GM19023 (cell line): ENCODE data around the gene CCSER1.
"Not testable (repeated sequence)": the region's sequence is repeated elsewhere in the genome, so short reads cannot be mapped to it uniquely, and the experiment has no call there.

Experiments
- ATAC-seq: cut with Tn5 transposase; IDR thresholded peaks from one replicate; pipeline ENCODE4 v1.9.1; 2021; ENCODE audit warnings: mild to moderate bottlenecking, moderate library complexity; ENCODE audit not compliant: unreplicated experiment

CCSER1 gene

DNA sequence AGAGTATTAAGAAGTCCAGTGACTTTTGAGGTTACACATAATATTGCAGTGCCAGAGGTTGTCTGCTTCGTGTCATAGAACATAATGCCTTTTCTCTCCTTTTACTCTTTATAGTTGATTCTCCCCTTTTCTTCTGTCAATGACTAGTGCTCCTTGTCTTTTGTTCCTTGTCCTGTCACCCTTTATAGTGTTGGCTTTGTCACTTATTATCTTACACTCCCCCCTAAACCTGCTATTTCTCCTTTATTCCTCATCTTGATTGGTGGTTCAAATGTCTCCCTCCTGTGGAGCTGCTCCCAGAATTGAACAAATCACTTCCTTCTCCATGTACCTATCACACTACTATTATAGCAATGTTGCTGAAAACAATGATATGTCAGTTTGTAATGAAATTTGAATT is 1320.0 kb downstream of the CCSER1 start:
- no peak for ATAC-seq

DNA sequence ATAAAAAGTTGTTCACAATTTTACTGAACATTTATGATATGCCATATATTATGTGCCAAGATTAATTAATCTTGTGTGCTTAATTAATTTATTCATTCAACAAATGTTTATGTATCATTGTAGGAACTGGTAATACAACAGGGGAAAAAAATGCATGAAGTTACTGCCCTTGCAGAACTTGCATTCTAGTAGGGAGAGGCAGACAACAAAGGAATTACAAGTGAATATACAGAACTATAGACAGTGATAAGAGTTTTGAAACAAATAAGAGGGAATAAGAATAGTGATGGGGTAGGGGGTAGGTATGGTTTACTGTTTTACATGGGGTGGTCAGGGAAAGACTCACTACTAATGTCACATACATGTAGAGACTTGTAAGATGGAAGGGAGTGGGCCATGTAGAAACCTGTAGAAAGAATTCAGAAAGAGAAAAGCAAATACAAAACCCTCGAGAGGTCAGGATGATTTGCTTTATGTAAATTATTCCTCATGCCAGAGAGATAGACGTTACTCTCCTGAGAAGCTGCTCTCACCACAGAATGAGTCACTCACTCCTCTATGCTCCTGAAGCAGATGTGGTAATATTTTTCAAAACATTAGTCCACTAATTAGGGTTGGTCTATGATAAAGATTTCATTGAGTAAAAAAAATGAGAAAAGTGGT is 1321.6 kb downstream of the CCSER1 start:
- no peak for ATAC-seq

DNA sequence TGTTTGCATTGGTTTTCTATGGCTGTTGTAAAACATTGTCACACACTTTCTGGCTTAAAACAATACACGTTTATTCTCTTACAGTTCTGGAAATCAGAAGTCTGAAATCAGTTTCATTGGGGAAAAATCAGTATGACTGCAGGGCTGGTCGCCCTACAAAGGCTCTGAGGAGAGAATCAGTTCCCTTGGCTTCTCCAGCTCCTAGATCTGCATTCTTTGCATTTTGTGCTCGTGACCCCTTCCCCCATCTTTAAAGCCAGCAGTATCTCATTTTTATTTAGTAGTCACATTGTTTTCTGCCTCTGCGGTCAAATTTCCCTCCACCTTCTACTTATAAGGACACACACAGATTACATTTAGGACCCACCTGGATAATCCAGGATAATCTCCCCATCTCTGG is 1326.9 kb downstream of the CCSER1 start:
- no peak for ATAC-seq

DNA sequence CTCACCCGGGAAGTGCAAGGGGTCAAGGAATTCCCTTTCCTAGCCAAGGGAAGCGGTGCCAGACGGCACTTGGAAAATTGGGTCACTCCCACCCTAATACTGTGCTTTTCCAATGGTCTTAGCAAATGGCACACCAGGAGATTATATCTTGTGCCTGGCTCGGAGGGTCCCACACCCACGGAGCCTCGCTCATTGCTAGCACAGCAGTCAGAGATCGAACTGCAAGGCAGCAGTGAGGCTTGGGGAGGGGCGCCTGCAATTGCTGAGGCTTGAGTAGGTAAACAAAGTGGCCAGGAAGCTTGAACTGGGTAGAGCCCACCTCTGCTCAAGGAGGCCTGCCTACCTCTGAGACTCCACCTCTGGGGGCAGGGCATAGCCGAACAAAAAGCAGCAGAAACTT is 1335.4 kb downstream of the CCSER1 start:
- not testable (repeated sequence) for ATAC-seq

DNA sequence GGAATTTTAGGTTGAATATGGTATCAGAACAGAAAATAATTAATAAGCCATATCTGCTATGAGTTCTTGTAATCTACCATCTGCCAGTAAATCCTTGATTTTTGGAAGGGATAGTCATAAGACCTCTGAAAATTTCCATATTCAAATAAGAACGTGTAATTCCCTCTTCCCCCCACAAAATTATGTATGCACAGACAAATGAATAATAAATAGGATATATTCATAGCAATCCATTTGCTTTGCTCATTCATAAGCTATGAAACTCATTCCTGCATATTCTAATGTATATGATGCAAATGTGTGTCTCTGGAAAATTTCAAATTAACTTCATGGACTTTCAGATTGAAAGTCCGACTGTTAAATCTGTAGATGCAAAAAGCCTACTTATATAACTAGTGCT is 1343.5 kb downstream of the CCSER1 start:
- no peak for ATAC-seq

DNA sequence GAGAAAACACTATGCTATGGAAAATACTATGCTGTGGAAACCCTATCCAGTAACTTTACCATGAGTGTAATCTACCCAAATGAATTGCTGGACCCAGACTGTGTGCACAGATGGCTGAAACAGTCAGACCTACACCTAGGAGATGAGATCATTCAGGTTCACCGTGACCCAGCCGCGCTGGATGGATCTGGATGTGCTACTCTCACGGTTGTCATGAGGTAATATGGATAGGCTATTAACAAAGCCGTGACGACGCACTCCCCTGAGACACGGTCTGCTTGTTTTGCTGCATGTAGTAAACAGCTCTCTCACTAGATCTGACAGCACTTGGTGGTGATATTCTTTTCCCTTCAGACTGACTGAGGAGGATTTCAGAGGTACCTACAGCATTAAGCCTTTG is 1344.1 kb downstream of the CCSER1 start:
- no peak for ATAC-seq

DNA sequence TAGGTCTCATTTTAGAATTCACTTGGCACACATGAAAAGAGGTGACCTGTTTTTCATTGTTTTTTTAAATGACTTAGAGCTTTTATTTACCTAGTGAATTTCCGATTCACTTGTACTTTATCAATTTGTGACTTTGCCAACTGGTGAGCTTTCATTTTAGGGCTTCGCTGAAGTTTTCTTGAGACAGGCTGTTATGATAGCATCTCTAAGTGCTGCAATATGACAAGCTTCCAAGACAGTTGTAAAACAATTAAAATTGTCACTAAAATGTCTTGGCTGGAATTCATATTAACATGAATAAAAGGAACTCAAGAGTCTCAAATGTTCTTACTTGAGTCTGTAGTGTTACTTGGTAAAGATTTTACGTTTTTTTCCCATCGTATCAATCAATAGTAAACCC is 1344.9 kb downstream of the CCSER1 start:
- ATAC-seq: no peak

DNA sequence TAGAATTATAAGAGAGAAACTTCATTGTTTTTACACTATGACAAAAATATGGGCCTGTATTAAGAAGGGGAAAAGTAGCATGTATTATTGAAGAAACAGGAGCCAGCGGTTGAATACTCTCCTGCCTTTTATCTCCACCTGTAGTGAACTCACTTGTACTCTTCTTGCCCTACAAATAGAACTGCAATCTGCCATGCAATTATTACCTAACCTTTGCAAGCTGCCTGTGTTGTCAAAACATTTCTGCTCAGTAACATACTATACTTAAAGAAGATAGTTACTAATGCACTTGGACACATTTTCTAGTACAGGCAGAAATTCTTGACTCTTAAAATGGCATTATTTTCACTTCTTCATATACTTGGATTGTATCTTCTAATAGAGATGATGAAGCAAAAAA is 1358.2 kb downstream of the CCSER1 start:
- ATAC-seq: no peak

DNA sequence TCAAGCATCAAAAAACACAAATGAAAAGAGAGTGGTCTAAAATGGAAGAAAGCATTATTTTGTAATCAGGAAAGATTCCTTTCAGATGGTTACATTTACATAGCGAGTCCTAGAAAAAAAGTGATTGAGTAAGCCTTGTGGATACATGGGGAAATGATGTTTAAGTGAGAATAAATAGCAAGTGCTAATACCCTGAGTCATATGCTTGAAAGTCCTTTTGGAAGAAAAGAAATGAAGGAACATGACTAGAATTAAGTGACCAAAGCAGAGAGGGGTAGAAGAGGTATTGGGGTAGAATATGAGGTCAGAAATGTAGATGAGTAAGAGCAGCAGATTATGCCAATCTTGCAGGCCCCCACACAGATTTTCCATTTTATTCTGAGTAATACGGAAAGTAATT is 1361.8 kb downstream of the CCSER1 start:
- no peak for ATAC-seq

DNA sequence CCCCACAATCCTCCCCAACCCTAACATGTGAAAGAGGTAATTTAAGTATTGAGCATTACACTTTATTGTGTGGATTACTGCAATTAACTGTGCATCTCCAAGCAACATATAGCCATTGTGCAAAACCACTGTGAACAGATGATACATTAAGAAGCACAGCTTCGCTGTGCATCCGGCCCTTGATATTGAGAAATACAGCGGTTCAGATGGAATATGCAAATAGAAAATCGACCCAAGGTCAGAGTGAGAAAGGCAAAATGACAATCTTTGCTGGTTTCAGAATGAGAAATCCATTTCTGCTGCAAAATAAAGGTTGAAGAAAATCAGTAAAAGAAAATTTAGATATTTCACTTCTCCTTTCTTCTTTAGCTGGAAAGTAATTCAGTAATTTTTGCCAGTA is 1370.7 kb downstream of the CCSER1 start:
- ATAC-seq: no peak

DNA sequence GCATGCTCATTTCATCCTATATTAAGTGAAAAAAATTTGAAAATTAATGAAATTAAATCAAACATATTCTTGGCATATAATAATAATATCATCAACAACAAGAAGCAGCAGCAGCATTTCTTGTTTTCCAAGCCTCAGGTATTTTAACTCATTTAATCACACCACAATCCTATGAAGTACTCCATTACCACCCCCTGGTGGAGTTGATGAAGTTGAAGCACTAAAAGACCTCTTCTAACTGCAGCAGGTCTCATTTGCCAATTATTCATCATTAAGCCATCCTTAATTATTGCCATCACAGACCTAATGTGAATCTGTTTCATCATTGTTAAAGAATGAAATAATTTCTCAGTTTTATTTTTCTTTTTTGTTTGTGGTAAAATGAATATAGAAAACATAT is 1375.2 kb downstream of the CCSER1 start:
- no peak for ATAC-seq

DNA sequence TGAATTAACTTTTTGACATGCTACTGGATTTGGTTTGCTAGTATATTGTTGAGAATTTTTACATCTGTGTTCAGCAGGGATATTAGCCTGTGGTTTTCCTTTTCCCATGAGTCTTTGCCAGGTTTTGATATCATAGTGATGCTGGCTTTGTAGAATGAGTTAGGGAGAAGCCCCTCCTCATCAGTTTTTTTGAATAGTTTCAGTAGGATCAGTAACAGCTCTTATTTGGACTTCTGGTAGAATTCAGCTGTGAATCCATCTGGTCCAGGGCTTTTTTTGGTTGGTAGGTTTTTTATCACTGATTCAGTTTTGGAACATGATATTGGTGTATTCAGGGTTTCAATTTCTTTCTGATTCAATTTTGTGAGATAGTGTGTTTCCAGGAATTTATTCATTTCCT is 1386.1 kb downstream of the CCSER1 start:
- no peak for ATAC-seq

DNA sequence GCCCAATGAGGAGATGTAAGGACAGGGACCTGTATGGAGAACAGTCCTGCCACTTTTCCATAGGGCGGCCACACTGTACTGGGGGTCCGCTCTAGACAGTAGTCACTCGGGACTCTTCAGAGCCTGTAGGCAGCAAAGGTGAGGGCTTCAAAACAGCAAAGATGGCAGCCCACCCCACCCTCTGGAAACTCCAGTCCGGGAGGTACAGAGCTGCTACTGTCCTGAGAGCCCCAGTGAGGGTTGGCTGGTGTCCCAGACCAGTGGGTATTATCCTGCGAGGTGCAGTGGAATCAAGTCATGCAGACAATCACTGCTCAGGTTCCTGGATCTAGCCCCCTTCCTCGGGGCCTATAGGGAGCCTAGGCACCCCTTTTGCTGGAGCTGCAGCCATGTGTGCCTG is 1392.0 kb downstream of the CCSER1 start:
- no peak for ATAC-seq

DNA sequence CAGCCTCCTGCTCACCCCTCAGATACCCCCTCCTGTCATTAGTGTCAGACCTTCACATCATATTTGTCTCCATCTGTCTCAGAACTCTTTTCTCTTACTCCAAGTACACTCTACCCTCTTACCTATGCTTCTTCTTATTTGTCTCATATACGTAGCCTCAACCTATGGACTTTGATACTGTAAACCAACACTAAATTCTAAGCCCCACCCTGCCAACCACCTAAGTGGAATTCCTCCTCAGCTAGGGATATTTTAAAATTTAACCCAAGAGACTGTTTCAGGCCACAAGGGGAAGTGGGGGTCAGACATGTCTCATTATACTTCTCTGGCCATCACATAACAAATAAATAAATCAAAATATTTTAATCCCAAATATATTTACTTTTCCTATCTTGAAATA is 1398.4 kb downstream of the CCSER1 start:
- no peak for ATAC-seq

DNA sequence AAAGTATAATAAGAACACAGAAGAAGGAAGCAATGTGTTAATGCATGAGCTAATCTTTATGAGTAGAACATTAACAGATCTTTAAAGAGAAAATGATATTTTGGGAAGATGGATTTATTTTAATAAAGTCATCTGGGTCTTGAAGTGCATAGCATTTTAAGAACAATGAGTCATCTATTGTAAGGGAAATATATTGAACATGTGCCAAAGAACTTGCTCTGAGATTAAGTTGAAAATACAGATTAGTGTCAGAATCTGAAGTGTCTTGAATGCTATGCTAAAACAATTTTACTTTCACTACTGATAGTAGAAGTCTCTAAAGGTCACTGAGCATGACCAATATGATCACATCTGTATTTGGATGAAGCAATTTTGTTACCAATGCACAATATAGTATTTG is 1399.9 kb downstream of the CCSER1 start:
- no peak for ATAC-seq

DNA sequence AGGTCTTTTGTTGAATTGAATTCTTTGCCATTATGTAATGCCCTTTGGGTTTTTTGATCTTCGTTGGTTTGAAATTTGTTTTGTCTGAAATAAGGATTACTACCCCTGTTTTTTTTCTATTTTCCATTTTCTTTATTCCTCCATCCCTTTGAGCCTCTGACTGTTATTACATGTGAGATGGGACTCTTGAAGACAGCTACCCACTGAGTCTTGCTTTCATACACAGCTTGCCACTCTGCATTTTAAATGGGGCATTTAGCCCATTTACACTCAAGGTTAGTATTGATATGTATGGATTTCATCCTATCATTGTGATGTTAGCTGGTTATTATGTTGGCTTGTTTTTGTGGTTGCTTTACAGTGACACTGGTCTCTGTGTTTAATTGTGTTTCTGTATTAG is 1440.4 kb downstream of the CCSER1 start:
- no peak for ATAC-seq

DNA sequence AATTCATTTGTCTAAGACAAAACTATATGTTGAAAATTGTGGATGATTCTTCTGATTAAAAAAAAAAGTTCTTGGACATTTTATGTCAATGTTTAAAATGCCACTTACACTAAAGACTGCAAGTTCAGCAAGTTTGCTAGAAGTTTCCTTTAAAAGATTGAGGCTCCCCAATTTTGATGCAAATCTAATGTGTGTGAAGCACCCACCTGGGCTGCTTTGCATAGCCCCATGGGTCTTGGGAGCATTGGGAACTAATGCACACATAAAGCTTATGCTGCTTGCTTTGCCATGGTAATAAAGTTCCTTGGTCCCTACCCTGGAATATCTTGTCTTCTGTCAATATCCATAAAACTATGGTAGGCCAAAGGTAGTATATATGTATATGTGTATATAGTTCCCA is 1450.7 kb downstream of the CCSER1 start:
- ATAC-seq: no peak

DNA sequence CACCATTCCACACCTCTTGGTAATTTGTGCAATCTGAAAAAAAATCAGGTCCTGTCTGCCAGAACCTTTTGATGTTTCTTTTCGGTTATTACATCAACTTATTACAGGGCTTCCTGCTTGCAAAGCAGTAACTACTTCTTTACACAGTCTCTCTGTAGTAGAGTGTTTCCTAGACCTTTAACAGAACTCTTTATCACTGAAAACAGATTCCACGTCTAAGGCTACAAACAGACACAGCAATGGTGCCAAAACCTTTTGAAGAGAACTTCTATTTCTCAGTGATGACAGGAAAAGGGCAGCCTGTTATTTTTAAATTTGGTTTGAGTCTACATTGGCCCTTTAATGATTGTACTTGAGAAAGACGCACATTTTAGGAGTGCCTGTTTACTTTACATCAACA is 1463.1 kb downstream of the CCSER1 start:
- ATAC-seq: no peak

DNA sequence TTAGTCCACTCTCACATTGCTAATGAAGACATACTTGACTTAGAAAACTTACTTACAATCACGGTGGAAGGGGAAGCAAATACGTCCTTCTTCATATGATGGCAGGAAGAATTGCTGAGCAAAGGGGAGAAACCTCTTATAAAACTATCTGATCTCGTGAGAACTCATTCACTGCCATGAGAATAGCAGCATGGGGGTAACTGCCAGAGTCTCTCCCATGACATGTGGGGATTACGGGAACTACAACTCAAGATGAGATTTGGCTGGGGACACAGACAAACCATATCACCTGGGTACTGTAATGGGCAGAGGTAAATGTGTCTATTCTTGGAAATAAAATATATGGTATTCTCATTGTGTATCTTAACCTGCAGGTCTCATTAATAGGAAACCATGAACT is 1464.9 kb downstream of the CCSER1 start:
- no peak for ATAC-seq

DNA sequence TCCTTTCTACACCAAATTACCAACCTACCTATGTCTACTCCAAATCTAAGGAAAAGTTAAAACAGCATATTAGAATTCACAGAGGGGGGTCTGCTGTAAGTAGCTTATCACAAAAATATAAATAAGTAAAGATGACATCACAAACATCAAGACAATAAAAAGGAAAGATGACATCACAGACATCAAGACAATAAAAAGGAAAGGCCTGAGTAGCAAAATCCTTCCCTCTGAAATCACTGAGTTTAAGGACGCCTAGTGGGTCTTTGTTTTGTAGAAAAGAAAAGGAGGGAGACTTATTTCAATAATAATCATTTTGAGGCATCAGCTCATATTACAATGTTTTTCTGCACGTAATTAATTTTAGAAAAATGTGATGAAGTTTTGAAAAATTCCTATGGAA is 1469.5 kb downstream of the CCSER1 start:
- no peak for ATAC-seq

DNA sequence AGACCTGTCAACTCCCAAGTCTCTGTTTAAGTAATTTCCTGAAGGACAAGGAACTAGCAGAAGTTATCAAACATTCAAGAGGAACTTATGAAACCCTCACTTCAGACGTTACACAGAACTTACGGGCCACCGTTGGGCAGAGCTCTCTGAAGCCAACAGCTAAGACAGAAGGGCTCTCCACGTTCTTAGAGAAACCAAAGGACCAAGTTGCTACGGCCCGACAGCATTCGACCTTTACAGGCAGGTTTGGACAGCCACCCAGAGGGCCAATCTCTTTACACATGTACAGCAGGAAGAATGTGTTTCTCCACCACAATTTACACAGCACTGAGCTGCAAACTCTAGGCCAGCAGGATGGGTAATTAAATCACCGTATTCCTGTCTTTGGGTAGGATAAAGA is 1471.5 kb downstream of the CCSER1 start:
- ATAC-seq: no peak

DNA sequence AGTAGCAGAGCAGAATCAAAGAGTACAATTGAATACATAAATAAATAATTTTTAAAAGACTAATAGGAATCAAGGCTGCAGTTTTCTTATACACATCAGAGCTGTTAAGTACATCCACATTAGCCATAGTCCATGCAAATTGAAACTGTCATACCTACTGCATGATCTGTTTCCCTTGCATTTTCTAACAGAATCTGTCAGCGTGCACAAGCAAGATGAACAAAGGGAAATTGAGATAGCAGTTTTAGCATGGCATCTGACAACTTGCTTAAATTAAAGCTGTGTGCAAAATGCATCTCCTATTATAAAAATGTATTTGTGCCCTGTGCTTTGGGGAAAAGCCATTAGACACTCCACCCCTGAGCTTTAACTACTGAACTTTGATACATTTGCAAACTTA is 1473.1 kb downstream of the CCSER1 start:
- ATAC-seq: no peak

DNA sequence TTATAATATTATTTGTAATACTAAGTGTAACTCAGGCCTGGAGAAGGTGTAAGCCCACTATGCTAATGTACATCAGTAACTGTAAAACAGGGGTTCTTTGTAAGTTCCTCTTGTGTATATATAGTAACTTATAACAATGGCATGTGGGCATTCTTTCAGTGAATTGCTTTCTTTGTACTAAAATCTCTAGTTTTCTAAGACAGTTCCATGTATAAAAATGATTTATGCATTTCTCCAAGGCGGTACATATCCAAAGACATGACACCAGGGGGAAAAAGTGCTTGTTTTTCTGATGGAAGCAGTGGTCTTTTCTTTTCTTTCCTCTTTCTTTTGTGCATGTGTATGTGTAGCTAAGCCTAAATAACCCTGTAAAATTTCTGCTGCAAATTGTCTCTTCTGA is 1474.2 kb downstream of the CCSER1 start:
- ATAC-seq: no peak

DNA sequence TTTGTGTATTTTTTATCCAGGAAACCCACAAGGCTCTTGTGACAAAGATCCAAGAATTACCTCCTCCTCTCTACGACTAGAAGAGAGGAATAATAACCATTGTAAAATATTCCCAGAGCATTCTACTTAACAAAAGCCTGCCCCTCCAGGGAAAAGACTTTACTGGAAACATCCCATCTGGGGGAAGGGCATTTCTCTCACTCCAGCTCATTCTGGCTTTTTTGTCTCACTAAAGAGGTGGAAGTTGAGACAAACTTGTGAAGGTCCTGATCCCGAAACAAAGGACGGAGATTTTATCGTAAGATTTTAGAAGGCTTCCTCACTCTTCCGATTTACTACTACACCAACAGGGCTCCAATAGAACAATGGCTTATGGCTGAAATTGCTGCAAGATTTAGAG is 1484.6 kb downstream of the CCSER1 start:
- ATAC-seq: no peak
